Suprapubic skin (tissue), 4 donors: ENCODE measurements around the gene TPBG.

Source experiments
- POLR2A ChIP-seq, 2 donors: fragments of 450-650 bp; IDR thresholded peaks; one replicate each; pipeline ENCODE4 v1.6.1; 2017; ENCODE audit warnings: antibody characterized with exemption in 2 of 2, mild to moderate bottlenecking in 2 of 2, moderate library complexity in 2 of 2
- POLR2AphosphoS5 ChIP-seq, 3 donors: sonication (generic); formaldehyde crosslinking; IDR thresholded peaks; one replicate each; pipeline ENCODE4 v1.6.1; 2017; ENCODE audit warnings: antibody characterized with exemption in 3 of 3
- TF ChIP-seq, protein P1 (sequence below), 2 donors: fragments of 200-600 bp in 1 of 2; fragments of 450-650 bp in 1 of 2; sonication (generic) in 1 of 2; IDR thresholded peaks; one replicate each; pipeline ENCODE4 v1.5.1; 2016 to 2019; ENCODE audit warnings: antibody characterized with exemption in 2 of 2, mild to moderate bottlenecking in 1 of 2, moderate library complexity in 1 of 2

DNA sequence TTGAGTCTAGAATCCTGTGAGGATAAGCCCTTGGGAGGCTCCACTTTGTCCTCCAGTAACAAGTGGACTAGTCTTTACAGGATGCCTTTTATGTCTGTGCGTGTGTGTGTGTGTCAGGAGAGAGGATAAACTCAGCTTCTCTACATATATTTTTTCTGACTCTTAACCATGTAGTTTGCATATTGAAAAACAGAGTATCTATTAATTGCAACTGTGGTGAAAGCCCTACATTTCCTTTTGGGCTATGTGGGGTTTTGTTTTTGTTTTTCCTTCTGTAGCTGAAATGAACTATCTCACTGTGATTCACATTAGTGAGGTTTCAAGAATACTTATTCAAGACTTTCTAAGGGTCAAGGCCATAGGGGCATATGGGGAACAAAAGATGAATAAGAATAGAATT, 17.7 kb downstream of the TPBG start:
- TF ChIP-seq POLR2AphosphoS5 (IDR thresholded peaks at IDR 0.05): no peak
- TF ChIP-seq, protein P1, sequence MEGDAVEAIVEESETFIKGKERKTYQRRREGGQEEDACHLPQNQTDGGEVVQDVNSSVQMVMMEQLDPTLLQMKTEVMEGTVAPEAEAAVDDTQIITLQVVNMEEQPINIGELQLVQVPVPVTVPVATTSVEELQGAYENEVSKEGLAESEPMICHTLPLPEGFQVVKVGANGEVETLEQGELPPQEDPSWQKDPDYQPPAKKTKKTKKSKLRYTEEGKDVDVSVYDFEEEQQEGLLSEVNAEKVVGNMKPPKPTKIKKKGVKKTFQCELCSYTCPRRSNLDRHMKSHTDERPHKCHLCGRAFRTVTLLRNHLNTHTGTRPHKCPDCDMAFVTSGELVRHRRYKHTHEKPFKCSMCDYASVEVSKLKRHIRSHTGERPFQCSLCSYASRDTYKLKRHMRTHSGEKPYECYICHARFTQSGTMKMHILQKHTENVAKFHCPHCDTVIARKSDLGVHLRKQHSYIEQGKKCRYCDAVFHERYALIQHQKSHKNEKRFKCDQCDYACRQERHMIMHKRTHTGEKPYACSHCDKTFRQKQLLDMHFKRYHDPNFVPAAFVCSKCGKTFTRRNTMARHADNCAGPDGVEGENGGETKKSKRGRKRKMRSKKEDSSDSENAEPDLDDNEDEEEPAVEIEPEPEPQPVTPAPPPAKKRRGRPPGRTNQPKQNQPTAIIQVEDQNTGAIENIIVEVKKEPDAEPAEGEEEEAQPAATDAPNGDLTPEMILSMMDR (IDR thresholded peaks at IDR 0.05): no peak
- TF ChIP-seq POLR2A (IDR thresholded peaks at IDR 0.05): no peak
